ENCODE measurements around the gene TFAP2A. TPM values are rescaled to one million over a fixed set of nuclear protein-coding genes. Genes with fewer than 3 reads are reported as not detected.

The TFAP2A gene
- total RNA-seq = 10 to 100 TPM in 2 of 3 donors, not detected in 1; 25.2 to 46.0 TPM

- H3K36me3 ChIP-seq = no peaks in the 10 kb centered on the region
- peak; percentile 73 to 89 for DNase-seq (ENCODE audit: low spot score in 2 of 2)
- H3K4me3 ChIP-seq = peak within 1 kb of the TSS in 2 of 3 donors; percentile 59 to 95
- H3K27ac ChIP-seq = peak within 1 kb of the TSS; percentile 97 to 98
- no peaks in the 10 kb centered on the region for H3K9me3 ChIP-seq
- peaks cover 0 to 5% of the 10 kb centered on the region in 2 donors for H3K4me1 ChIP-seq
- TF ChIP-seq CTCF (IDR thresholded peaks at IDR 0.05) (peak in 2 of 3 donors; percentile 39 to 62), POLR2A (IDR thresholded peaks at IDR 0.05) (peak; percentile 14), POLR2AphosphoS5 (IDR thresholded peaks at IDR 0.05) (peak; percentile 12 to 73 (median 71))
- intact Hi-C loops (cut with DNase I; ENCODE audit: low total_unique reads) = no loop called here
- H3K27me3 ChIP-seq = peaks cover 5 to 47% of the 10 kb centered on the region in 2 donors
These were observed at the start of gene TFAP2A for GRCh38 chr6:10414756-10415616. TSS of gene TFAP2A (minus strand) at chr6:10415074. CDS start at chr6:10414991, 83 bp downstream.

GRCh38 chr6:10463491-10464481 is 48.9 kb upstream of the TFAP2A start:
- no peaks in the 10 kb centered on the region for H3K36me3 ChIP-seq
- no peaks in the 10 kb centered on the region for H3K4me1 ChIP-seq
- no peak overlapping the region for H3K4me3 ChIP-seq
- TF ChIP-seq POLR2AphosphoS5 (IDR thresholded peaks at IDR 0.05) (no peak), POLR2A (IDR thresholded peaks at IDR 0.05) (no peak), CTCF (IDR thresholded peaks at IDR 0.05) (no peak)
- H3K27ac ChIP-seq = no peak overlapping the region
- no peaks in the 10 kb centered on the region for H3K27me3 ChIP-seq
- no peaks in the 10 kb centered on the region for H3K9me3 ChIP-seq
- DNase-seq (ENCODE audit: low spot score in 2 of 2) = no peak
- intact Hi-C loops (cut with DNase I; ENCODE audit: low total_unique reads) = no loop called here

DNA sequence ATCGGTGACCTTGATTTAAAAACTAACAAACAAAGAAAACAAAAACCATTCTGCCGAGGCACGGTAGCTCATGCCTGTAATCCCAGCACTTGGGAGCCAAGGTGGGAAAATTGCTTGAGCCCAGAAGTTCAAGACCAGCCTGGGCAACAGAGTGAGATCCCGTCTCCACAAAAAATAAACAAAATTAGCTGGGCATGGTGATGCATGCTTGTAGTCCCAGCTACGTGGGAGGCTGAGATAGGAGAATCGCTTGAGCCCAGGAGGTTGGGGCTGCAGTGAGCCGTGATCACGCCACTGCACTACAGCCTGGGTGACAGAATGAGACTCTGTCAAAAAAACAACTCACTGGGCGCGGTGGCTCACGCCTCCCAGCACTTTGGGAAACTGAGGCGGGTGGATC is 48.2 kb upstream of the TFAP2A start:
- H3K36me3 ChIP-seq = no peaks in the 10 kb centered on the region
- H3K4me3 ChIP-seq = no peak overlapping the region
- TF ChIP-seq POLR2AphosphoS5 (IDR thresholded peaks at IDR 0.05) (no peak), CTCF (IDR thresholded peaks at IDR 0.05) (no peak)
- H3K27ac ChIP-seq = no peak overlapping the region
- H3K4me1 ChIP-seq = no peaks in the 10 kb centered on the region
- no peaks in the 10 kb centered on the region for H3K27me3 ChIP-seq
- no peak for DNase-seq (ENCODE audit: low spot score in 2 of 2)
- intact Hi-C loops (cut with DNase I; ENCODE audit: low total_unique reads) = no loop called here
- H3K9me3 ChIP-seq = no peaks in the 10 kb centered on the region

GRCh38 chr6:10461850-10462249 is 47.0 kb upstream of the TFAP2A start:
- no peak for TF ChIP-seq POLR2AphosphoS5 (IDR thresholded peaks at IDR 0.05)
- no peak for TF ChIP-seq CTCF (IDR thresholded peaks at IDR 0.05)
- TF ChIP-seq POLR2A (IDR thresholded peaks at IDR 0.05) = no peak
- H3K27me3 ChIP-seq = no peaks in the 10 kb centered on the region
- no peaks in the 10 kb centered on the region for H3K9me3 ChIP-seq
- H3K4me1 ChIP-seq = no peaks in the 10 kb centered on the region
- H3K36me3 ChIP-seq = no peaks in the 10 kb centered on the region
- intact Hi-C loops (cut with DNase I; ENCODE audit: low total_unique reads) = no loop called here
- no peak for DNase-seq (ENCODE audit: low spot score in 2 of 2)
- no peak overlapping the region for H3K4me3 ChIP-seq
- H3K27ac ChIP-seq = no peak overlapping the region

Measured in breast epithelium (tissue), 4 donors.